ENCODE data around the gene HERC3. TPM values are rescaled to one million over a fixed set of nuclear protein-coding genes. Genes with fewer than 3 reads are reported as not detected.

HERC3 gene
- polyA plus RNA-seq, 3 donors, result 30.5 to 36.9 (median 36.7) TPM

GRCh38 chr4:88583631-88584470 is 8.4 kb upstream of the HERC3 start:
- Histone ChIP-seq H3K9ac (ENCODE audit: insufficient read depth, low read length, poor library complexity, severe bottlenecking) (no peak overlapping the region), H3K27ac (ENCODE audit: low read depth in 1 of 2, low read length in 2 of 2) (no peak overlapping the region), H2AFZ (ENCODE audit: insufficient read depth, low read depth, low read length, poor library complexity, severe bottlenecking) (no peak overlapping the region), H3K4me2 (replicated peaks; ENCODE audit: extremely low read depth, low read length, poor library complexity, severe bottlenecking) (no peak overlapping the region), H3K36me3 (replicated peaks in 1 of 2; ENCODE audit: control insufficient read depth in 1 of 2, insufficient read depth in 2 of 2, low read length in 2 of 2) (no peaks in the 10 kb centered on the region), H3K9me3 (replicated peaks in 1 of 2; ENCODE audit: control insufficient read depth in 1 of 2, insufficient read depth in 1 of 2, low read length in 2 of 2) (no peaks in the 10 kb centered on the region), H3K4me3 (replicated peaks in 1 of 3; ENCODE audit: low read depth in 2 of 3, low read length in 3 of 3) (no peak overlapping the region), H3K79me2 (ENCODE audit: insufficient read depth, low read length) (no peaks in the 10 kb centered on the region), H3K4me1 (ENCODE audit: control insufficient read depth in 1 of 2, insufficient read depth in 2 of 2, low read length in 2 of 2) (no peaks in the 10 kb centered on the region), H3K27me3 (ENCODE audit: control insufficient read depth in 2 of 2, insufficient read depth in 2 of 2, low read length in 2 of 2) (no peaks in the 10 kb centered on the region), H4K20me1 (ENCODE audit: insufficient read depth, low read length) (no peaks in the 10 kb centered on the region)
- no peak for DNase-seq
- Mint-ChIP-seq H3K4me3 (no peak overlapping the region), H3K36me3 (no peaks in the 10 kb centered on the region), H3K27ac (no peak overlapping the region), H3K9me3 (peaks cover 0 to 6% (median 3%) of the 10 kb centered on the region in 7 donors), H3K27me3 (ENCODE audit: low read depth in 3 of 3) (no peaks in the 10 kb centered on the region), H3K4me1 (peaks cover 4% of the 10 kb centered on the region)
- no peak for TF ChIP-seq CTCF (IDR thresholded peaks at IDR 0.05)
- WGBS (ENCODE audit: insufficient coverage), result 100% methylated on average over 1 of the region's 3 CpGs
- intact Hi-C loops (cut with micrococcal nuclease), result no loop called here

DNA sequence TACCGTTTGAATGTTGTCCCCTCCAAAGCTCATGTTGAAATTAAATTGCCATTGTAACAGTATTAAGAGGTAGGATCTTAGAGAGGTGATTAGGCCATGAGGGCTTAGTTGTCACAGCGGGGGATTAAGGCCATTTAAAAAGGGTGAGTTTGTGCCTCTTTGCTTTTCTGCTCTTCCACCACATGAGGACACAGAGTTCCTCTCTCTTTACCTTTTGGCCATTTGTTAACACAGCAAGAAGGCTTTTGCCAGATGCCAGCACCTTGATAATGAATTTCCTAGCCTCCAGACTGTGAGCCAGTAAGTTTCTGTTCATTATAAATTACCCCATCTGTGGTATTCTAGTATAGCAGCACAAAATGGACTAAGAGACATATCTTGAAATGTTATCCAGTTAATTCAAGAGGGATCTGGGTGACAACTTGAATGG is 7.8 kb upstream of the HERC3 start:
- Mint-ChIP-seq H3K9me3 (peaks cover 0 to 6% (median 3%) of the 10 kb centered on the region in 7 donors), H3K27me3 (ENCODE audit: low read depth in 3 of 3) (no peaks in the 10 kb centered on the region), H3K36me3 (no peaks in the 10 kb centered on the region), H3K27ac (no peak overlapping the region), H3K4me1 (peaks cover 4% of the 10 kb centered on the region), H3K4me3 (no peak overlapping the region)
- 100% methylated on average over 1 of the region's 2 CpGs for WGBS (ENCODE audit: insufficient coverage)
- no peak overlapping the region for H3K27ac ChIP-seq (ENCODE audit: low read depth in 1 of 2, low read length in 2 of 2)
- H3K9me3 ChIP-seq (replicated peaks in 1 of 2; ENCODE audit: control insufficient read depth in 1 of 2, insufficient read depth in 1 of 2, low read length in 2 of 2), result no peaks in the 10 kb centered on the region
- no peak overlapping the region for H3K4me2 ChIP-seq (replicated peaks; ENCODE audit: extremely low read depth, low read length, poor library complexity, severe bottlenecking)
- no peak for DNase-seq
- no peaks in the 10 kb centered on the region for H3K4me1 ChIP-seq (ENCODE audit: control insufficient read depth in 1 of 2, insufficient read depth in 2 of 2, low read length in 2 of 2)
- H2AFZ ChIP-seq (ENCODE audit: insufficient read depth, low read depth, low read length, poor library complexity, severe bottlenecking), result no peak overlapping the region
- no peaks in the 10 kb centered on the region for H3K36me3 ChIP-seq (replicated peaks in 1 of 2; ENCODE audit: control insufficient read depth in 1 of 2, insufficient read depth in 2 of 2, low read length in 2 of 2)
- intact Hi-C loops (cut with micrococcal nuclease), result no loop called here
- no peaks in the 10 kb centered on the region for H3K27me3 ChIP-seq (ENCODE audit: control insufficient read depth in 2 of 2, insufficient read depth in 2 of 2, low read length in 2 of 2)
- H3K4me3 ChIP-seq (replicated peaks in 1 of 3; ENCODE audit: low read depth in 2 of 3, low read length in 3 of 3), result no peak overlapping the region
- no peaks in the 10 kb centered on the region for H3K79me2 ChIP-seq (ENCODE audit: insufficient read depth, low read length)
- TF ChIP-seq CTCF (IDR thresholded peaks at IDR 0.05), result no peak
- H3K9ac ChIP-seq (ENCODE audit: insufficient read depth, low read length, poor library complexity, severe bottlenecking), result no peak overlapping the region
- H4K20me1 ChIP-seq (ENCODE audit: insufficient read depth, low read length), result no peaks in the 10 kb centered on the region
